Loucy (cell line): Measurements from ENCODE around the gene MIEN1.

Experiments
- H2AFZ ChIP-seq: fragments of 200-600 bp; sonication (generic); 2 replicates; pipeline ENCODE4 v1.6.0; 2016; ENCODE audit warnings: antibody characterized with exemption, mild to moderate bottlenecking, low read length, moderate library complexity
- H3F3A ChIP-seq: fragments of 200-600 bp; 2 replicates; pipeline ENCODE4 v1.6.0; 2016; ENCODE audit warnings: antibody characterized with exemption, low read depth, mild to moderate bottlenecking
- H3K27me3 ChIP-seq: fragments of 200-600 bp; sonication (generic); 2 replicates; pipeline ENCODE4 v1.6.1; 2014; ENCODE audit warnings: low read length, mild to moderate bottlenecking; ENCODE audit not compliant: insufficient read depth, poor library complexity, severe bottlenecking
- H3K36me3 ChIP-seq: fragments of 200-600 bp; sonication (generic); 2 replicates; pipeline ENCODE4 v1.6.1; 2016; ENCODE audit warnings: low read length; ENCODE audit not compliant: insufficient read depth
- H3K4me1 ChIP-seq: fragments of 200-600 bp; sonication (generic); 2 replicates; pipeline ENCODE4 v1.5.1; 2014; ENCODE audit warnings: low read length, mild to moderate bottlenecking; ENCODE audit not compliant: insufficient read depth, poor library complexity, severe bottlenecking
- H3K4me2 ChIP-seq: fragments of 200-600 bp; sonication (generic); 2 replicates; pipeline ENCODE4 v1.6.0; 2014; ENCODE audit warnings: antibody characterized with exemption, low read length, low read depth, mild to moderate bottlenecking; ENCODE audit not compliant: poor library complexity, severe bottlenecking
- H3K4me3 ChIP-seq: fragments of 200-600 bp; sonication (generic); 2 replicates; pipeline ENCODE4 v1.5.1; 2014; ENCODE audit warnings: low read length, mild to moderate bottlenecking, mixed read lengths; ENCODE audit not compliant: poor library complexity, severe bottlenecking
- H3K79me2 ChIP-seq: fragments of 200-600 bp; sonication (generic); 2 replicates; pipeline ENCODE4 v1.6.1; 2014; ENCODE audit warnings: low read length; ENCODE audit not compliant: insufficient read depth
- H3K9ac ChIP-seq: fragments of 200-600 bp; sonication (generic); 2 replicates; pipeline ENCODE4 v1.6.0; 2014; ENCODE audit warnings: mild to moderate bottlenecking, low read depth, low read length, moderate library complexity; ENCODE audit not compliant: poor library complexity, severe bottlenecking
- H3K9me2 ChIP-seq: fragments of 200-600 bp; sonication (generic); replicated peaks from 2 replicates; pipeline ENCODE4 v1.6.1; 2016; ENCODE audit warnings: low read depth, low read length, mixed read lengths
- H3K9me3 ChIP-seq: fragments of 200-600 bp; sonication (generic); 2 replicates; pipeline ENCODE4 v1.6.1; 2014; ENCODE audit warnings: mild to moderate bottlenecking, antibody characterized with exemption, low read length, low read depth; ENCODE audit not compliant: insufficient read depth
- H4K20me1 ChIP-seq: fragments of 200-600 bp; sonication (generic); 2 replicates; pipeline ENCODE4 v1.6.0; 2014; ENCODE audit warnings: antibody characterized with exemption, low read length, mild to moderate bottlenecking; ENCODE audit not compliant: insufficient read depth, poor library complexity, severe bottlenecking
- EZH2phosphoT487 ChIP-seq: fragments of 200-600 bp; IDR thresholded peaks from 2 replicates; pipeline ENCODE4 v1.6.1; 2018; ENCODE audit warnings: antibody characterized with exemption, mild to moderate bottlenecking, moderate library complexity, borderline replicate concordance
- TF ChIP-seq, protein P1 (sequence below): fragments of 200-600 bp; sonication (generic); conservative IDR thresholded peaks from 2 replicates; pipeline ENCODE4 v1.5.1; 2014; ENCODE audit warnings: mild to moderate bottlenecking, antibody characterized with exemption, low read length

The MIEN1 gene

DNA sequence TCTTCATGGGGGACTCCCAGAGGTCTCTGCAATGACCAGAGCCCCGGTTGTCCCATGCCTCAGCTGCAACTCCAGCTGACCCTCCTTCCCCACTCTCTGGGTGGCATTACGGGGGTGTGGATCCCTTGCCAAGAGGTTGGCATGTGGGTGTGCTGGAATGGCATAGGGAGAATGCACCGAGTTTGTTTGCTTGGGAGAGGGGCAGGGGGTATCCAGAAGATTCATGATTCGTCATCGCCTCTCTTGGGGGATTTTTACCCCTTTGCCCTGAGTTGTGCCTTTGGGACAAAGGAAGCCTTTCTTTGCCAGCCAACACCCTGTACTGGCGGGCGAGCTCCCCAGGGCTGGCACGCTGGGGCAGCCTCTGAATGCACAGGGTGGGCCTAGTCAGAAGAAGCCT, 23.9 kb downstream of the MIEN1 start:
- no peaks in the 10 kb centered on the region for H3K9me2 ChIP-seq
- H3K4me2 ChIP-seq: no peak overlapping the region
- H3K4me1 ChIP-seq: peaks cover 16% of the 10 kb centered on the region
- H3K9me3 ChIP-seq: no peaks in the 10 kb centered on the region
- no peak overlapping the region for H3K4me3 ChIP-seq
- no peaks in the 10 kb centered on the region for H3K27me3 ChIP-seq
- H3K79me2 ChIP-seq: no peaks in the 10 kb centered on the region
- TF ChIP-seq EZH2phosphoT487: no peak
- TF ChIP-seq, protein P1, sequence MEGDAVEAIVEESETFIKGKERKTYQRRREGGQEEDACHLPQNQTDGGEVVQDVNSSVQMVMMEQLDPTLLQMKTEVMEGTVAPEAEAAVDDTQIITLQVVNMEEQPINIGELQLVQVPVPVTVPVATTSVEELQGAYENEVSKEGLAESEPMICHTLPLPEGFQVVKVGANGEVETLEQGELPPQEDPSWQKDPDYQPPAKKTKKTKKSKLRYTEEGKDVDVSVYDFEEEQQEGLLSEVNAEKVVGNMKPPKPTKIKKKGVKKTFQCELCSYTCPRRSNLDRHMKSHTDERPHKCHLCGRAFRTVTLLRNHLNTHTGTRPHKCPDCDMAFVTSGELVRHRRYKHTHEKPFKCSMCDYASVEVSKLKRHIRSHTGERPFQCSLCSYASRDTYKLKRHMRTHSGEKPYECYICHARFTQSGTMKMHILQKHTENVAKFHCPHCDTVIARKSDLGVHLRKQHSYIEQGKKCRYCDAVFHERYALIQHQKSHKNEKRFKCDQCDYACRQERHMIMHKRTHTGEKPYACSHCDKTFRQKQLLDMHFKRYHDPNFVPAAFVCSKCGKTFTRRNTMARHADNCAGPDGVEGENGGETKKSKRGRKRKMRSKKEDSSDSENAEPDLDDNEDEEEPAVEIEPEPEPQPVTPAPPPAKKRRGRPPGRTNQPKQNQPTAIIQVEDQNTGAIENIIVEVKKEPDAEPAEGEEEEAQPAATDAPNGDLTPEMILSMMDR: no peak
- no peak overlapping the region for H2AFZ ChIP-seq
- H4K20me1 ChIP-seq: no peaks in the 10 kb centered on the region
- H3K36me3 ChIP-seq: no peaks in the 10 kb centered on the region
- H3K9ac ChIP-seq: no peak overlapping the region
- H3F3A ChIP-seq: no peaks in the 10 kb centered on the region

DNA sequence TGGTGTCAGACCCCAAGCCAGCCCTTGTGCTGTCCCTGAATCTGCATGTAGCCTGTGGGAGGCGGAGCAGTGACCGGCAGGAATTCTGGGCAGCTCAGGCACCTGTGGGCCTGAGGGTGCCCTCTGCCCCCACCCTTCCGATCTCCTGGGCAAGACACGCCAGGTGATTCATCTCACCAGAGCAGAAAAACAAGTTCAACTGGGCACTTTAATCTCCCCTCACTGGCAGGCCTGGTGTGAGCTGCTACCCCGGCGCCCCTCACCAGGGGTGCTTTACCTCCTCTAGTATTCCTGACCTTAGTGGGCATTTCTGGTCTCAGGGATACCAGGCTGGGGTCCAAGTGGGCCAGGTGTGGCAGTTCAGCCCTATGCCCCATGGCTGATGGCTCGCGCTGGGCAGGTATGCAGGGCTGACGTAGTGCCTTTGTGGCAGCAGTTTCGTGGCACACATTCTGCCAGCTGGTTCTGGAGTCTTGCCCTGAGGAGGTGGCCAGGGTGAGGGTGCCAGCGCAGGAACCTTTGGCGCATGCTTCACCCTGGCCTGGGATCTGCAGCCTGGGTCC, 24.5 kb downstream of the MIEN1 start:
- Histone ChIP-seq H3K79me2 (no peaks in the 10 kb centered on the region), H4K20me1 (no peaks in the 10 kb centered on the region), H3K9ac (no peak overlapping the region)

DNA sequence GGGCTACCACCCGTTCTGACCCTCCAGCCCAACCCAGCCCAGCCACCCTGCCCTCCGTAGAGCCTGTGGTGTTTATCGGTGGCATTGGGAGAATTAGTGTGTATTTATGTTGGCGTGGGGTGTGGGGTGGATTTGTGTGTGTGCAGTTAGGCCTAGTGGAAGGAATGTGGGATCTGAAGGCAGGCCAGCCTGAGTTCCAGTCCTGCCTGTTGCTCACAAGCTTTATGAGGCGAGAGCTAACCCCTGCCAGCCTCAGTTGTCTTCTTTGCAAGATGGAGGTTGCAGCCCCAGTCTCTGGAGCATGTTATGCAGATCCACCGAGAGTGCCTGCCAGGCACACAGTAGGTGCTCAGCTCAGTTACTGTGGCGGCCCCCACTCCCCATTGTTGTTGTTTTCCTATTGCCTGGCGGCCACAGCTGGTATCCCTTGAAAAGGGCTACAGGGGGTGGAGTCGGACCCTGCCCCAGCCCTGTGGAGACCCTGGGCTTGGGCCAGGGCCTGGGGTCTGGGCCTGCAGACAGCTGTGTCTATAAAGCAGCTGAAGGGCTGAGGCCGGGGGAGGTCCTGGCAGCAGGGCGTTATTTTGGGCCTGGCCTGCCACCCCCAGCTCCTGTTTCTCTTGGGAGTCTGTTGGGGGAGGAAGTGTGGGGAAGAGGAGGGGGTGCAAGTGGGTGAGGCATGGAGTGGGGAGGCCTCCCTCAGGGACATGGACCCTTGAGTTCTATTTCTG, 25.3 kb downstream of the MIEN1 start:
- Histone ChIP-seq H3K9me2 (no peaks in the 10 kb centered on the region), H2AFZ (no peak overlapping the region), H3K4me1 (peaks cover 16% of the 10 kb centered on the region), H3K79me2 (no peaks in the 10 kb centered on the region), H3K4me3 (no peak overlapping the region), H4K20me1 (no peaks in the 10 kb centered on the region), H3K9ac (no peak overlapping the region), H3K27me3 (no peaks in the 10 kb centered on the region), H3K4me2 (no peak overlapping the region), H3F3A (no peaks in the 10 kb centered on the region), H3K36me3 (no peaks in the 10 kb centered on the region), H3K9me3 (no peaks in the 10 kb centered on the region)
- TF ChIP-seq EZH2phosphoT487: no peak

More for the DNA sequence above, 24.5 kb downstream of the MIEN1 start:
- H3K4me1 ChIP-seq: peaks cover 16% of the 10 kb centered on the region
- no peaks in the 10 kb centered on the region for H3K9me2 ChIP-seq
- H3K27me3 ChIP-seq: no peaks in the 10 kb centered on the region
- TF ChIP-seq EZH2phosphoT487: no peak
- TF ChIP-seq, protein P1: no peak
- H2AFZ ChIP-seq: no peak overlapping the region
- H3K36me3 ChIP-seq: no peaks in the 10 kb centered on the region
- no peaks in the 10 kb centered on the region for H3F3A ChIP-seq
- H3K4me2 ChIP-seq: no peak overlapping the region
- H3K4me3 ChIP-seq: no peak overlapping the region
- H3K9me3 ChIP-seq: no peaks in the 10 kb centered on the region

DNA sequence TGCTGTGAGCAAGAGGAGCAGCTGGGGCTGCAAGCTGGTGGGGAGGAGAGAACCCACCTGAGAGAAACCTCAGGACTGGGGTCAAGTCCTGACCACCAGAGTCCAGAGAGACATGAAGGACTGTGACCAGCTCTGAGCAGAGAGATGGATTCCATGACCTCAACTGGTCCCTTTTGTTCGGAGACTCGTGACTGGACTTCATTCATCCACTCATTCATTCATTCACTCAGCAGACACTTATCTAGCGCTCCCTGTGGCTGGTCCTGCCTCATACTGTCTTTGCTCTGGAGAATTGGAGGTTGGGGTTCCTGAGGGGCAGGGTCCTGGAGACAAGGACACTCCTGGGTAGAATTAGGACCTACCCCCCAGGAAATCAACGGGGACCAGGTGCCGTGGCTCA, 26.4 kb downstream of the MIEN1 start:
- Histone ChIP-seq H3K9me3 (no peaks in the 10 kb centered on the region), H3K4me2 (no peak overlapping the region), H3K36me3 (no peaks in the 10 kb centered on the region), H3K9me2 (no peaks in the 10 kb centered on the region), H2AFZ (no peak overlapping the region), H3K4me3 (no peak overlapping the region), H3K79me2 (no peaks in the 10 kb centered on the region), H3K4me1 (peaks cover 7% of the 10 kb centered on the region), H3K9ac (no peak overlapping the region), H4K20me1 (no peaks in the 10 kb centered on the region), H3F3A (no peaks in the 10 kb centered on the region), H3K27me3 (no peaks in the 10 kb centered on the region)
- TF ChIP-seq EZH2phosphoT487: no peak
- TF ChIP-seq, protein P1: no peak
